NCI-H1694 treated with DMSO at 0.1 percent for 48 hours (cell line): ENCODE measurements around the gene EME2.
A peak's percentile ranks its signal among the peaks of the same experiment; 100 is the strongest.

ENCODE experiments used
- DNase-seq: peaks from one replicate; lab custom pipeline; 2025; lab: John Stamatoyannopoulos, UW

The EME2 gene

DNA sequence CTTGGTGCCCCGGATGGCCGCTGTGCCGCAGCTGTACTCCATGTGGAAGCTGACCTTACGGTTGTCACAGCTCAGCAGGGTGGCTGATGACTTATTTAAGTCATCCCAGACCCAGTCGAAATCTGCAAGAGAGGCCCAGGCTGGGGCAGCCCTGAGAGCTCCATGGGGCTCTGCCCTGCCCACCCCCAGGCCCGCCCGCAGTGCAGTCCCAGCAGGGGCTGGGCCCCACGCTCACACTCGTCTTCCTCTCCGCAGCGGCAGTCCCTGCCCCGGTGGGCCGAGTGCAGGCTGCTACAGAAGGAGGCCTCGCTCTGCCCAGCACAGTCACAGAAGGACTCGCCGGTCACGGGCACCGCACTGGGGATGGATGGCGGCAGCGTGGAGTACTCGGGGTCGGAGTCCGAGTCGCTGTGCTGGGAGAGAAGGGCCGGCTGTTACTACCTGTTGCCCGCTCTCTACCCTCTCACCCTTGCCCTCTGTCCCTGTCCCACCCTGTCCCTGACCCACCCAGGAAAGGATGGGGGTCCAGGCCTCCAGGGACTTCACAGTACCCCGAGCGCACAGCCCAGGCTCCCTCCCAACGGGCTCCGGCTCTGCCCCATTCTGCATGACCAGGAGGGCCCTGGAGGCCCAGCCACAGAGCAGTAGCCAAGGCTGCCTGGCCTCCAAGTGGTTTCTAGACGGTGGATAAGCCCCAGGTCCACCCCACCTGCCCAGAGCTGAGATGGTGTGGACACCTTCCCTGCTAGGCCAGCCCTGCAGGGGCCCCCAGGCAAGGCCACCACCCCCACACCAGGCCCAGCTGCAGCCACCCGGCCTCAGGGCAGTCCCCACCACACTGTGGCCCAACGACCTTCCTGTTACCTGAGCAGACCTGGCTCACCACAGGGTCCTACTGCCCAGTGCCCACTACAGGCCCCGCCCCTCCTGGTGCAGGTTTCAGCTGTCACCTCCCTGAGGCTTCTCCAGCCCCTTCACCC, 5.9 kb downstream of the EME2 start:
- no peak for DNase-seq

- no peak for DNase-seq
These were observed 6.7 kb downstream of the EME2 start for GRCh38 chr16:1779234-1779701.

- no peak for DNase-seq
These were observed 7.4 kb downstream of the EME2 start for GRCh38 chr16:1779741-1780676.

DNA sequence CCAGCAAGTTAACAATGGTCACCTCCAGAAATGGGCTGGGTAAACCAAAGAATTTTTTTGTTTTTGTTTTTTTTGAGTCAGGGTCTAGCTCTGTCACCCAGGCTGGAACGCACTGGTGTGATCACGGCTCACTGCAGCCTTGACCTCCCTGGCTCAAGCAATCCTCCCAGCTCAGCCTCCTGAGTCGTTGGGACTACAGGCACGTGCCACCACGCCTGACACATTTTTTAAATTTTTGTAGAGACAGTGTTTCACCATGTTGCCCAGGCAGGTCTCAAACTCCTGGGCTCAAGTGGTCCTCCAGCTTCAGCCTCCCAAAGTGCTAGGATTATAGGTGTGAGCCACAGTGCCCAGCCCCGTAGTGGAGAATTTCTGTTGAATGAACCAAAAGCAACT, 8.1 kb downstream of the EME2 start:
- no peak for DNase-seq

DNA sequence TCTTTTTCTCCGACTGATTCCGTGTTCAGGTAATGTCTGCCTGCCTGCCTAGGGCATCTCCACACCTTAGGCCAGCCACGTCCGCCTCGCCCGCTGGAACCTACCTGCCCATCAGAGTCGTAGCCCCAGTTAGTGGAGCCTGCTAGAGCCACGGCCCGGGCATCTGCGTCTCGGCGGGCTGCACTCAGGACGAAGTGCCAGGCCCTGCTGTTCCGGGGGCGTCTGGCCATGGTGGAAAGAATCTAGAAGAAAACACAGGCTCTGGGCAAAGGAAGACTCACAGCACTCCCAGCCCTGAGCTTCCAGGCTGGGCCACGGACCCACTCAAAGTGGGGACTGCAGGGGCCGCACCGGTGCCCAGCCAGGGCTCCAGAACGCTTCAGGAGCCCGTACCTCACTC, 8.6 kb downstream of the EME2 start:
- no peak for DNase-seq

- no peak for DNase-seq
These were observed 9.3 kb downstream of the EME2 start for GRCh38 chr16:1781758-1782407.

DNA sequence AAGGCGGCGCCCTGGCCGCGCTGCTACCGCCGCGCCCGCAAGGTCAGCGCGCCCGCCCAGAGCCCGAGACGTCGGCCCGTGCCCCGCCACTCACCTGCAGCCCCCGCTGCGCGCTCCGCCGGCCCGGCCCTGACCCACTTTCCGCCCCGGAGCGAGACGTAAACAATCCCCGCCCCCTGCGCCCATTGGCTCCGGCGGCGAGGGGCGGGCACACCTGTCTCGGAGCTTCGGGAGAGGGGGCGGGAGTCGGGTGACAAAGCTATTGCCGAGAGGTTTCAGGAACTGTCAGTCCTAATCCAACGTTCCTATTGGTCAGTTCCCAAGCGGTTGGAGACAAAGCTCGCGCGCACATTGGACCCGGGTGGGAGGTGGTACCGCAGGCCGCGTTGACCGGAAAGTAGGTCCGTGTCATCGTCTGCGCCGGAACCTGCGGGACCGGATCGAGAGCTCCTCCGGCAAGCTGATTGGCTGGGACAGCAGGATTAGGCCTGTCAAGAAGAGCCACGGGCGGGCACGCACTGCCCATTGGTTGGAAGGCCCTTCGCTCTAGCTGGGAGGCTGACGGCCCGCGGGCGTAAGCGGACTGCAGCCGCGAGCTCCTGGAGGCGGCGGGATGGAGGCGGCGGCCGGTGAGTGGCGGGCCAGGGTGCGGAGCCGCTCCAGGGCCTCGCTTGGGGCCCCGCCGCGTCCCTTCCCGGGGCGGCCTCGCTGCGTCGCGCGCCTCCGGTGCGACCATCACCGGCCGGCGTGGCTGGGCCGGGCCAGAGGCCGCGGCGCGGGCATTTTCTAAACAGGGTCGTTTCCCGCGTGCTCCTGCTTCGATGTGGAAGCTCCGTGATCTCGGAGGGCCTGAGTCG, 10.0 kb downstream of the EME2 start, which contains the start of the genes NUBP2 and SPSB3:
NUBP2 (plus strand) TSS at position 553 of the 857 bp plus-strand sequence; CDS start at position 614, 61 bp downstream.
SPSB3 (minus strand) TSS at position 164 of the 857 bp plus-strand sequence. CDS start 1,088 bp downstream, outside the sequence.
- DNase-seq: peak; percentile 97

DNA sequence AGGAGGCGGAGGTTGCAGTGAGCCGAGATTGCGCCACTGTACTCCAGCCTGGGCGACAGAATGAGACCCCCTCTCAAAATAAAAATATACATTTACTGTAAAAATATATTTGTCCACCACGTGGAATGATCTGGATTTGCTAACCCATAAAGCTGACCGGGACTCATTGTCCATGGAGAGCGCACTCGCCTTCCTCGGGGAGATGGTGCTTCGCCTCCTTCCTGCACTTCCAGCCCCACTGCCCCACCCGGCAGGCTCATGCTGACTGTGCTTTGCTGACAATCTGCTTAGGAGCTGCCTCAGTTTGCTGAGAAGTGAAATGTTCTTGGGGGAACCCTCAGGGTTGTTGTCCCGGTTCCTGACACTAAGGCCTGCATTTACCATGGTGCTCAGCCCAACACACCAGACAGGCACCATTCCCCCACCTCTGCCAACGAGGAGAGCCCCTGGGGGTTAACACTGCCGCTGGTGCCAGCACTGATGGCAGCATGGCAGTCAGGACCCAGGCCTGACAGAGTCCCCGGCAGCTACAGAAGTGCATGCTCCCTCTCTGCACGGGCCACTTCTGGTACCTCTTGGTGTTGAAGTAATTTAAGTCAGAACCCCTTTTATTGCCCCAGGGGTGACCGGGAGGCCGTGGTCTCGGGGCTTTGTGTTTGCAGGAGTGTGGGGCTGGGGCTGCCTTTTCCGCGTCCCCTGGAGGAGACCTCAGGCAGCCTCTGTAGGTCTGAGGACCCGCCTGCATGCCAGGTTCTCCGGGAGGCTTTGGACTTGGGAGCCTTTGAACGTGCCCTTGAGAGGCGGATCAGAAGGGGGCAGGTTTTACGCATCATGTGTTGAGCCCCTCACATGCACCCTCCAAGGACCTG, 12.6 kb downstream of the EME2 start:
- DNase-seq: no peak

GRCh38 chr16:1785846-1786170, 13.2 kb downstream of the EME2 start:
- no peak for DNase-seq

DNA sequence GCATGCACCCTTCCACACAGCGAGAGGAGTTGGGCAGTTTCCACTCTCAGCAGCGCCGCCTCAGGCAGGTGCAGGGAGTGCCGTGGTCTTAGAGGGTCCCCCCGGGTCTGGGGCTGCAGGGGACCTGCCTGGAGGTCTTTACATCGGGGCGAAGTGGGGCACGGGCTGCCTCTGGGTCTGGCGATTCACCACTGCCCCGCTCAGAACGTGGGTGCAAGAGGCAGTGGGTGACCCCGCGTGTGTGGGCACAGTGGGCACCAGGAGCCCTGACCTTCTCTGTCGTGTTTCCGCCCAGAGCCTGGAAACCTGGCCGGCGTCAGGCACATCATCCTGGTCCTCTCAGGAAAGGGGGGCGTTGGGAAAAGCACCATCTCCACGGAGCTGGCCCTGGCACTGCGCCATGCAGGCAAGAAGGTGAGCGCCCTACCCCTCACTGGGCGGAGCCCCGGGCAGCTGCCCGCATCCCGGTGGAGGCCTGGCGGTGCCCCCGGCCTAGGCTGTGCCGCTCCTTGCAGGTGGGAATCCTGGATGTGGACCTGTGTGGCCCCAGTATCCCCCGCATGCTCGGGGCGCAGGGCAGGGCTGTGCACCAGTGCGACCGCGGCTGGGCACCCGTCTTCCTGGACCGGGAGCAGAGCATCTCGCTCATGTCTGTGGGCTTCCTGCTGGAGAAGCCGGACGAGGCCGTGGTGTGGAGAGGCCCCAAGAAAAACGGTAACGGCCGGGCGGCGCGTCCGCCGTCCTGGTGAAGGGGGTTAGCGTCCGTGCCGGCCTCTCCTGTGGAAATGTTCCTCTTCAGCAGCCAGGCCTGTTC, 13.8 kb downstream of the EME2 start:
- DNase-seq: no peak

- DNase-seq: no peak
These were observed 14.4 kb downstream of the EME2 start for GRCh38 chr16:1787056-1787321.

GRCh38 chr16:1787322-1788094, 14.9 kb downstream of the EME2 start:
- no peak for DNase-seq

- DNase-seq: no peak
These were observed 15.6 kb downstream of the EME2 start for GRCh38 chr16:1788095-1788707.

- DNase-seq: peak; percentile 1
These were observed 16.1 kb downstream of the EME2 start for GRCh38 chr16:1788708-1789100.

GRCh38 chr16:1789643-1790045, 17.0 kb downstream of the EME2 start:
- DNase-seq: no peak

GRCh38 chr16:1790261-1790610, 17.6 kb downstream of the EME2 start:
- no peak for DNase-seq

- no peak for DNase-seq
These were observed 18.1 kb downstream of the EME2 start for GRCh38 chr16:1790611-1791255.
